Muscle layer of duodenum (tissue), 2 donors: ENCODE measurements around the gene FAM120B.
"Not testable (repeated sequence)": the region's sequence is repeated elsewhere in the genome, so short reads cannot be mapped to it uniquely, and the experiment has no call there.

Experiments
- H3K27ac ChIP-seq: one replicate; pipeline ENCODE4 v1.7.0; 2013; ENCODE audit warnings: mild to moderate bottlenecking, low read length
- H3K27me3 ChIP-seq: one replicate; pipeline ENCODE4 v1.7.0; 2013; ENCODE audit warnings: low read depth, mild to moderate bottlenecking, control low read depth, low read length
- H3K36me3 ChIP-seq, 2 donors: one replicate each; pipeline ENCODE4 v1.7.0; 2013; ENCODE audit warnings: low read length in 2 of 2, control low read depth in 1 of 2, mild to moderate bottlenecking in 1 of 2; ENCODE audit not compliant: insufficient read depth in 2 of 2, control insufficient read depth in 1 of 2
- H3K4me1 ChIP-seq, 2 donors: one replicate each; pipeline ENCODE4 v1.7.0; 2013; ENCODE audit warnings: low read length in 2 of 2, mild to moderate bottlenecking in 2 of 2, control low read depth in 1 of 2, moderate library complexity in 1 of 2; ENCODE audit not compliant: insufficient read depth in 2 of 2, control insufficient read depth in 1 of 2
- H3K4me3 ChIP-seq, 2 donors: one replicate each; pipeline ENCODE4 v1.7.0; 2013; ENCODE audit warnings: low read length in 2 of 2, low read depth in 1 of 2, mild to moderate bottlenecking in 1 of 2
- H3K9me3 ChIP-seq, 2 donors: one replicate each; pipeline ENCODE4 v1.7.0; 2013; ENCODE audit warnings: low read length in 2 of 2, control low read depth in 1 of 2, mild to moderate bottlenecking in 1 of 2; ENCODE audit not compliant: control insufficient read depth in 1 of 2
- donor health status: healthy.

FAM120B gene

GRCh38 chr6:170378502-170378901, 71.9 kb downstream of the FAM120B start:
- H3K27ac ChIP-seq = no peak overlapping the region
- H3K27me3 ChIP-seq = no peaks in the 10 kb centered on the region
- H3K9me3 ChIP-seq = no peaks in the 10 kb centered on the region
- no peak overlapping the region for H3K4me3 ChIP-seq
- H3K36me3 ChIP-seq = peaks cover 10 to 15% of the 10 kb centered on the region in 2 donors
- H3K4me1 ChIP-seq = no peaks in the 10 kb centered on the region

DNA sequence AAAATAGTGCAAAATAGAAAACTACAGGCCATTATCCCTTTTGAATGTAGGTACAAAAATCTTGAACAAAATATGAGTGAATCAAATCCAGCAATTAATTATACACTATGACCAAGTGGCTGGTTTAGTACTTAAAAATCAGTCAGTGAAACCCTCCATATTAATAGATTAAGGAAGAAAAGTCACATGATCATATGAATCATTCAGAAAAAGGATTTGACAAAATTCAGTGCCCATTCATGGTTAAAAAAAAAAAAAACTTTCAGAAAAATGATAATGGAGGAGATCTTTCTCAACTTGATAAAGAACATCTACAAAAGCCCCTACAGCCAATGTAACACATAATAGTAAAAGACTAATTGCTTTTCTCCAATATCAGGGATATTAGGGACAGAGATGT, 75.0 kb downstream of the FAM120B start:
- no peaks in the 10 kb centered on the region for H3K27me3 ChIP-seq
- no peaks in the 10 kb centered on the region for H3K4me1 ChIP-seq
- no peaks in the 10 kb centered on the region for H3K9me3 ChIP-seq
- no peak overlapping the region for H3K4me3 ChIP-seq
- H3K27ac ChIP-seq = no peak overlapping the region
- H3K36me3 ChIP-seq = peaks cover 0 to 7% of the 10 kb centered on the region in 2 donors

GRCh38 chr6:170383466-170384035, 77.0 kb downstream of the FAM120B start:
- Histone ChIP-seq H3K4me1 (no peaks in the 10 kb centered on the region), H3K27me3 (no peaks in the 10 kb centered on the region), H3K27ac (no peak overlapping the region), H3K9me3 (no peaks in the 10 kb centered on the region), H3K36me3 (peaks cover 5 to 6% of the 10 kb centered on the region in 2 donors), H3K4me3 (no peak overlapping the region)

DNA sequence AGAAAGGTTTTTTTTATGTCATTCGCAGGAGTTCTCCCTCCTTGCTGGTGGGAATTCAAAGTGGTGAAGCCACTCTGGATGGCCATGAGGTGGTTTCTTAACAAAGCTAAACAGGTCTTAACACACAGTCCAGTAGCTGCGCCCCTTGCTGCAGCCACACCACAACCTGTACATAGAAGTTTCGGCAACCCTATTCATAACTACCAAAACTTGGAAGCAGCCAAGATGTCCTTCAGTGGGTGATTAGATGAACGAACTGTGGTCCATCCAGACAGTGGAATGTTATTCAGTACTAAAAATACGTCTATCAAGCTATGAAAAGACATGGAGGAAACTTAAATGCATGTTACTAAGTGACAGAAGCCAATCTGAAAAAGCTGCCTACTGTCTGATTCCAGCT, 78.9 kb downstream of the FAM120B start:
- peaks cover 10 to 19% of the 10 kb centered on the region in 2 donors for H3K36me3 ChIP-seq
- H3K4me1 ChIP-seq = no peaks in the 10 kb centered on the region
- H3K27ac ChIP-seq = no peak overlapping the region
- H3K9me3 ChIP-seq = no peaks in the 10 kb centered on the region
- no peak overlapping the region for H3K4me3 ChIP-seq
- H3K27me3 ChIP-seq = no peaks in the 10 kb centered on the region

- Histone ChIP-seq H3K36me3 (peaks cover 25 to 27% of the 10 kb centered on the region in 2 donors), H3K9me3 (no peaks in the 10 kb centered on the region), H3K27me3 (no peaks in the 10 kb centered on the region), H3K27ac (no peak overlapping the region), H3K4me1 (no peaks in the 10 kb centered on the region), H3K4me3 (no peak overlapping the region)
Measured at GRCh38 chr6:170388113-170388512, 81.6 kb downstream of the FAM120B start.

GRCh38 chr6:170393033-170393432, 86.5 kb downstream of the FAM120B start:
- Histone ChIP-seq H3K4me1 (no peaks in the 10 kb centered on the region), H3K27me3 (no peaks in the 10 kb centered on the region), H3K4me3 (no peak overlapping the region), H3K36me3 (peaks cover 64 to 74% of the 10 kb centered on the region in 2 donors), H3K27ac (no peak overlapping the region), H3K9me3 (no peaks in the 10 kb centered on the region)

DNA sequence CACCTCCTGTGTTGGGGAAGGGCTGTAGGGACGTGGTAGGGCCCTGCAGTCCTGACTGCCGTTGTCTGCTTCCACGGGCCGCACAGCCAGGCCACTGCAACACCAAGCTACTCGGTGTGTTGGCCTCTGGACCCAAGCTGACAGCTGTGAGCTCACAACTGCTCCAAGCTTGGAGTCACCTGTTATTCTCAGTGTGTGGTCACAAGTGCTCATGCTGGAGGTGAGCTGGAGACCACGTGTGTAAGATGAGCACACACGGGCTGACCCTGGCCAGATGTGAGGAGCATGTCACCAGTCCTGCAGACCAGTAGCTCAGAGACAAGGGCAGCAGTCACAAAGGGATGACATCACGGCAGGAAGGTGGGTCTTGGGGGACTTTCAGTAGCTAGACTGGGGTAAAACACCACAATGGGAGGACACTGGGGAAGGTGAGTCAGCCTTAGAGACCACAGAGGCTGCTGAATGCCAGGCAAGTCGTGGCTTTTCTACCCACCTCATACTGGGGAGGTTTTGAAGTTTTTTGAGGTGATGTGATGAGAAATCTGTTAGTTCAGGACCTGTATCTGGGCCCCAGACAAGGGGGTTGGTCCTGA, 87.3 kb downstream of the FAM120B start:
- H3K27ac ChIP-seq = no peak overlapping the region
- no peaks in the 10 kb centered on the region for H3K4me1 ChIP-seq
- H3K9me3 ChIP-seq = no peaks in the 10 kb centered on the region
- H3K27me3 ChIP-seq = no peaks in the 10 kb centered on the region
- peaks cover 57 to 68% of the 10 kb centered on the region in 2 donors for H3K36me3 ChIP-seq
- H3K4me3 ChIP-seq = no peak overlapping the region

DNA sequence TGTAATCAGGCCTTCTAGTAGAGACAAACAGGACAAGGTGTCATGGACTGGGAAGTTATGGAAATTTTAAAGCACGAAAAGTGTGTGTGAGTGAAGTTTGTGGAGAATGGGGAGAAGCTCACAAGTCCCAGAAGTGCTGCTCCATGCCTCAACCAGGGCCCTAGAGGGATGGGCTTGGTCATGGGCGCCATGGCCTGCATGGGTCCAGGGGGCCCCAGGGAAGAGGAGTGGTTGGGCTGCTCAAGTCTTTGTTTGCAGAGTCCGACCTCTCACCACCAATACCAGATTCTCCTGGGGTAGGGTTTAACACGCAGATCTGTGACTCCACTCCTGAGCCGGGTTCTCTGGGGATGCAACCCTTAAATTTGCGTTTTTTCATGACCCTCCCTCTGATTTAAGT, 88.4 kb downstream of the FAM120B start:
- no peaks in the 10 kb centered on the region for H3K4me1 ChIP-seq
- no peaks in the 10 kb centered on the region for H3K9me3 ChIP-seq
- no peaks in the 10 kb centered on the region for H3K27me3 ChIP-seq
- no peak overlapping the region for H3K4me3 ChIP-seq
- H3K36me3 ChIP-seq = peaks cover 50 to 64% of the 10 kb centered on the region in 2 donors
- H3K27ac ChIP-seq = no peak overlapping the region

DNA sequence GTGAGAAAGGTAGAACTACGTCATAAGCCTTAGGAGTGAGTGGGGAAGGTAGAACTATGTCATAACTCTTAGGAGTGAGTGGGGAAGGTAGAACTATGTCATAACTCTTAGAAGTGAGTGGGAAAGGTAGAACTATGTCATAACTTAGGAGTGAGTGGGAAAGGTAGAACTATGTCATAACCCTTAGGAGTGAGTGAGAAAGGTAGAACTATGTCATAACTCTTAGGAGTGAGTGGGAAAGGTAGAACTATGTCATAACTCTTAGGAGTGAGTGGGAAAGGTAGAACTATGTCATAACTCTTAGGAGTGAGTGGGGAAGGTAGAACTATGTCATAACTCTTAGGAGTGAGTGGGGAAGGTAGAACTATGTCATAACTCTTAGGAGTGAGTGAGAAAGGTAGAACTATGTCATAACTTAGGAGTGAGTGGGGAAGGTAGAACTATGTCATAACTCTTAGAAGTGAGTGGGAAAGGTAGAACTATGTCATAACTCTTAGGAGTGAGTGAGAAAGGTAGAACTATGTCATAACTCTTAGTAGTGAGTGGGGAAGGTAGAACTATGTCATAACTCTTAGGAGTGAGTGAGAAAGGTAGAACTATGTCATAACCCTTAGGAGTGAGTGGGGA, 92.3 kb downstream of the FAM120B start:
- not testable (repeated sequence) for H3K4me3 ChIP-seq, H3K27ac ChIP-seq, H3K9me3 ChIP-seq, H3K4me1 ChIP-seq, H3K27me3 ChIP-seq
- H3K36me3 ChIP-seq = peaks cover 36 to 68% of the 10 kb centered on the region in 2 donors

- not testable (repeated sequence) for H3K4me1 ChIP-seq, H3K4me3 ChIP-seq, H3K9me3 ChIP-seq, H3K27ac ChIP-seq, H3K27me3 ChIP-seq
- peaks cover 39 to 67% of the 10 kb centered on the region in 2 donors for H3K36me3 ChIP-seq
Measured at GRCh38 chr6:170399955-170400558, 93.5 kb downstream of the FAM120B start.

DNA sequence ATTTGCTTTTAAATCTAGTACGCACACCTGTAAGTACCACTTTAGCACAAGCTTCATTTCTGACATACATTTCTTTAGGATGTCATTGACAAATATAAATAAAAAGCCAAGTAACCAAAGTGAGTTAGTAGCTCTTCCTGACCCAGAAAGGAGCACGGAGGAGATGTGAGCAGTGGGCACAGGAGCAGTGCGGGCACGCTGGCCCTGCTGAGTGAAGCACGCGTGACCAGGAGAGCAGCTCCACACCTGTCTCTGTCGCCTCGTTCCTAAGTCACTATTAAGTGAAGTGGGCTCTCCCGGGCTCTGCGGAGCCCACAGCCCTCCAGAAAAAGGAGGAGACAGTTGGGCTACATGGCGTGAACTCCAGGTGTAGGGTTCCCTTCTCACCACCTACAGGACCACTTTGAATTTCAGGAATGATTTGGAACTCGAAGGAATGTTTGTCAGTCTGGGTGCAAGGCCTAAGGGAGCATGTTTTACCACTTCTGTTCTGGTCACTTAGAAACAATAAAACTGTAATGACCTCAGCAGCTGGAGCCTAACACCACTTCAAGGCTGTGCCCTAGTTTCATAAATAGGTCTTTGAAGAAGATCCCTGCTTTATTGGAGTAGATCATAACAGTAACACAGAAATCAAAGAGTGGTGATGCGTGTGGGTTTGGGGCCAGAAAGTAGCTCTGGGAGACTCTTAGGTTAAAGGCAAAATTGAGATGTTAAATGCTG, 95.9 kb downstream of the FAM120B start:
- H3K27ac ChIP-seq = no peak overlapping the region
- H3K27me3 ChIP-seq = no peaks in the 10 kb centered on the region
- H3K36me3 ChIP-seq = peaks cover 22 to 56% of the 10 kb centered on the region in 2 donors

More for the DNA sequence above, 95.9 kb downstream of the FAM120B start:
- H3K9me3 ChIP-seq = no peaks in the 10 kb centered on the region
- H3K4me1 ChIP-seq = no peaks in the 10 kb centered on the region
- no peak overlapping the region for H3K4me3 ChIP-seq
